Hepatocyte (in vitro differentiated cells): ENCODE data around the gene FKBP1B.

Source experiments
- EZH2 ChIP-seq: fragments of 200-600 bp; sonication (generic); IDR thresholded peaks from 2 replicates; pipeline ENCODE4 v1.6.1; 2016; ENCODE audit warnings: antibody characterized with exemption, mild to moderate bottlenecking, borderline replicate concordance
- TF ChIP-seq, protein P1 (sequence below): fragments of 200-600 bp; sonication (generic); IDR thresholded peaks from 2 replicates; pipeline ENCODE4 v1.5.1; 2016; ENCODE audit warnings: antibody characterized with exemption, mild to moderate bottlenecking; ENCODE audit not compliant: poor library complexity

DNA sequence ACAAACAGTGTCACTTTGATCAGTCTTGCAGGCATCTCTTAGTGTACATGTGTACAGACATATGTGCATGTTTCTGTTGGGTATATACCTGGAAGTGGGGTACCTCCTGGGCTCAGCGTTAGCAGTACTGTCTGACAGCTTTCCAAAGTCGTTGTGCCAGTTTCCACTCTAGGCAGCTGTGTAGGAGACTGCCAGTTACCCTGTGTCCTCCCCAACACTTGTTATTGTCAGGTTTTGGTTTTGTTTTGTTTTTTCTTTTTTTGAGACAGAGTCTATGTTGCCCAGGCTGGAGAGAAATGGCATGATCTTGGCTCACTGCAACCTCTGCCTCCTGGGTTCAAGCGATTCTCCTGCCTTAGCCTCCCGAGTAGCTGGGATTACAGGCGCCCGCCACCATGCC lies 6.2 kb downstream of the FKBP1B start:
- TF ChIP-seq, protein P1, sequence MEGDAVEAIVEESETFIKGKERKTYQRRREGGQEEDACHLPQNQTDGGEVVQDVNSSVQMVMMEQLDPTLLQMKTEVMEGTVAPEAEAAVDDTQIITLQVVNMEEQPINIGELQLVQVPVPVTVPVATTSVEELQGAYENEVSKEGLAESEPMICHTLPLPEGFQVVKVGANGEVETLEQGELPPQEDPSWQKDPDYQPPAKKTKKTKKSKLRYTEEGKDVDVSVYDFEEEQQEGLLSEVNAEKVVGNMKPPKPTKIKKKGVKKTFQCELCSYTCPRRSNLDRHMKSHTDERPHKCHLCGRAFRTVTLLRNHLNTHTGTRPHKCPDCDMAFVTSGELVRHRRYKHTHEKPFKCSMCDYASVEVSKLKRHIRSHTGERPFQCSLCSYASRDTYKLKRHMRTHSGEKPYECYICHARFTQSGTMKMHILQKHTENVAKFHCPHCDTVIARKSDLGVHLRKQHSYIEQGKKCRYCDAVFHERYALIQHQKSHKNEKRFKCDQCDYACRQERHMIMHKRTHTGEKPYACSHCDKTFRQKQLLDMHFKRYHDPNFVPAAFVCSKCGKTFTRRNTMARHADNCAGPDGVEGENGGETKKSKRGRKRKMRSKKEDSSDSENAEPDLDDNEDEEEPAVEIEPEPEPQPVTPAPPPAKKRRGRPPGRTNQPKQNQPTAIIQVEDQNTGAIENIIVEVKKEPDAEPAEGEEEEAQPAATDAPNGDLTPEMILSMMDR = no peak
- no peak for TF ChIP-seq EZH2
